Measurements from ENCODE around the gene TARBP1.
A peak's percentile ranks its signal among the peaks of the same experiment; 100 is the strongest.
"Not testable (repeated sequence)": the region's sequence is repeated elsewhere in the genome, so short reads cannot be mapped to it uniquely, and the experiment has no call there.

The TARBP1 gene

GRCh38 chr1:234373959-234374254 lies 105.1 kb downstream of the TARBP1 start:
- no peaks in the 10 kb centered on the region for H3K9me3 ChIP-seq (replicated peaks; ENCODE audit: low read length)
- H3K36me3 ChIP-seq (ENCODE audit: insufficient read depth, low read length): peaks cover 24% of the 10 kb centered on the region
- peak overlapping the region; percentile 78 for H3K4me3 ChIP-seq (ENCODE audit: low read length)
- peak overlapping the region; percentile 96 for H3K9ac ChIP-seq (ENCODE audit: low read depth, low read length)
- H3K27me3 ChIP-seq (ENCODE audit: control insufficient read depth, insufficient read depth, low read length): no peaks in the 10 kb centered on the region
- peaks cover 27% of the 10 kb centered on the region for H3K4me1 ChIP-seq (ENCODE audit: control insufficient read depth, insufficient read depth, low read length)
- H3K4me2 ChIP-seq (ENCODE audit: low read length): peak overlapping the region; percentile 86

DNA sequence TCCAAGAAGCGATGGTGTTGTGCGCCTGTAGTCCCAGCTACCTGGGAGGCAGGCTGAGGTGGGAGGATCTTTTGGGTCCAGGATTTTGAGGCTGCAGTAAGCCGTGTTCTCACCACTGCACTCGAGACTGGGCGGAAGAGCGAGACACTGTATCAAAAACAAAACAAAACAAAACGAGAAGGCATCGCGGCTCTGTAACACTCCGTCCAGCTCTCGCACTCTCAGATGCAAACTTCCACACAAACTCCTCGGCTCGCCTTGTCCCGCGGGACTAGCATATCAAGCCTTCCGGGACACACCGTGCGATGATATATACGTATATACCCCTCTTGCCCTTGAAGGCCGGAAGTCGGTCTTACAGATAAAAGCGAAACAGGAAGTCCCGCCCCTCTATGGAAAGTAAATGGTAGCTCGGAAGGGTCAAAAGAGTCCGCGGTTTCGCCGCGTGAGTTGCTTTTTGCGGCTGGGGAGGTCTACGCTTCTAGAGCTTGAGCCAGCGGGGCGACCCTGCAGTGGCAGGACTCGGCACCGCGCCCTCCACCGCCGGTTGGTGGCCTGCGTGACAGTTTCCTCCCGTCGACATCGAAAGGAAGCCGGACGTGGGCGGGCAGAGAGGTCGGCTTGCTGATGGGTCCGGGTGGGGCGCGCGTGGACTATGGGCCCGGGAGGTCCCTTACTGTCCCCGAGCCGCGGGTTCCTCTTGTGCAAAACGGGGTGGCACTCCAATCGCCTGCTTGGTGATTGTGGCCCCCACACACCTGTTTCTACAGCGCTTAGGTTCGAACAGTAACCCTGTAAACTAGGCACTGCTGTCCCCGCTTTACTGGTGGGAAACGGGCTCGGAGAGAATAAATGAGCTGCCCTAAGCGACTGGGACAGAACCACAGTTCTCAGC lies 105.7 kb downstream of the TARBP1 start, which contains the start of gene COA6:
Gene COA6 (plus strand): TSS at position 393 of the 895 bp plus-strand sequence. CDS start 11 bp downstream, at position 404.
- peak within 1 kb of the TSS; percentile 86 for H3K4me2 ChIP-seq (ENCODE audit: low read length)
- peak within 1 kb of the TSS; percentile 78 for H3K4me3 ChIP-seq (ENCODE audit: low read length)
- peaks cover 30% of the 10 kb centered on the region for H3K4me1 ChIP-seq (ENCODE audit: control insufficient read depth, insufficient read depth, low read length)
- H3K36me3 ChIP-seq (ENCODE audit: insufficient read depth, low read length): peaks cover 22% of the 10 kb centered on the region
- H3K9ac ChIP-seq (ENCODE audit: low read depth, low read length): peak within 1 kb of the TSS; percentile 96
- no peaks in the 10 kb centered on the region for H3K27me3 ChIP-seq (ENCODE audit: control insufficient read depth, insufficient read depth, low read length)
- no peaks in the 10 kb centered on the region for H3K9me3 ChIP-seq (replicated peaks; ENCODE audit: low read length)

- peak overlapping the region; percentile 78 for H3K4me3 ChIP-seq (ENCODE audit: low read length)
- H3K4me2 ChIP-seq (ENCODE audit: low read length): peak overlapping the region; percentile 86
- no peaks in the 10 kb centered on the region for H3K27me3 ChIP-seq (ENCODE audit: control insufficient read depth, insufficient read depth, low read length)
- peaks cover 12% of the 10 kb centered on the region for H3K36me3 ChIP-seq (ENCODE audit: insufficient read depth, low read length)
- peak overlapping the region; percentile 96 for H3K9ac ChIP-seq (ENCODE audit: low read depth, low read length)
- peaks cover 30% of the 10 kb centered on the region for H3K4me1 ChIP-seq (ENCODE audit: control insufficient read depth, insufficient read depth, low read length)
- no peaks in the 10 kb centered on the region for H3K9me3 ChIP-seq (replicated peaks; ENCODE audit: low read length)
Measured at GRCh38 chr1:234372011-234372757, 106.8 kb downstream of the TARBP1 start.

- Histone ChIP-seq H3K4me3 (ENCODE audit: low read length) (no peak overlapping the region), H3K4me1 (ENCODE audit: control insufficient read depth, insufficient read depth, low read length) (peaks cover 30% of the 10 kb centered on the region), H3K27me3 (ENCODE audit: control insufficient read depth, insufficient read depth, low read length) (no peaks in the 10 kb centered on the region), H3K9me3 (replicated peaks; ENCODE audit: low read length) (no peaks in the 10 kb centered on the region), H3K4me2 (ENCODE audit: low read length) (no peak overlapping the region), H3K9ac (ENCODE audit: low read depth, low read length) (no peak overlapping the region), H3K36me3 (ENCODE audit: insufficient read depth, low read length) (peaks cover 7% of the 10 kb centered on the region)
Measured at GRCh38 chr1:234371414-234371813, 107.6 kb downstream of the TARBP1 start.

DNA sequence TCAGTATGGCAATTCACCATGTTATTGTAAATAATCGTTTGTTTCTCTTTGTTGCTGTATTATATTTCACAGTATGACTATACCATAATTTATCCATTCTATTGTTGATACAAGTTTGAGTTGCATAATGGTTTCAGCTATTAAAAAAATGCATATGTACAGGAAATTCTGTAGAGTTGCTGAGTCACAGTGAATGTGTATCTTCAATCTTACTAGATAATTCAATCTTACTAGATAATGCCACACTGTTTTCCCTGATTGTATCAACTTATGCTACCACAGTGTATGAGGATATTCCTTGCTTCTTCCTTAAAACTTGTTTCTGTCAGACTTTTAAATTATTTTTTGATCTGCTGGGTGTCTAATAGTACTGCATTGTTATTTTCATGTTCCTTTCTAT lies 109.2 kb downstream of the TARBP1 start:
- peak overlapping the region; percentile 42 for H3K4me2 ChIP-seq (ENCODE audit: low read length)
- H3K27me3 ChIP-seq (ENCODE audit: control insufficient read depth, insufficient read depth, low read length): no peaks in the 10 kb centered on the region
- H3K4me1 ChIP-seq (ENCODE audit: control insufficient read depth, insufficient read depth, low read length): peaks cover 29% of the 10 kb centered on the region
- H3K9ac ChIP-seq (ENCODE audit: low read depth, low read length): peak overlapping the region; percentile 19
- no peaks in the 10 kb centered on the region for H3K36me3 ChIP-seq (ENCODE audit: insufficient read depth, low read length)
- H3K9me3 ChIP-seq (replicated peaks; ENCODE audit: low read length): no peaks in the 10 kb centered on the region
- H3K4me3 ChIP-seq (ENCODE audit: low read length): no peak overlapping the region

- H3K9me3 ChIP-seq (replicated peaks; ENCODE audit: low read length): no peaks in the 10 kb centered on the region
- H3K27me3 ChIP-seq (ENCODE audit: control insufficient read depth, insufficient read depth, low read length): no peaks in the 10 kb centered on the region
- peaks cover 22% of the 10 kb centered on the region for H3K4me1 ChIP-seq (ENCODE audit: control insufficient read depth, insufficient read depth, low read length)
- H3K9ac ChIP-seq (ENCODE audit: low read depth, low read length): no peak overlapping the region
- no peak overlapping the region for H3K4me2 ChIP-seq (ENCODE audit: low read length)
- no peaks in the 10 kb centered on the region for H3K36me3 ChIP-seq (ENCODE audit: insufficient read depth, low read length)
- no peak overlapping the region for H3K4me3 ChIP-seq (ENCODE audit: low read length)
Measured at GRCh38 chr1:234369033-234369430, 109.9 kb downstream of the TARBP1 start.

DNA sequence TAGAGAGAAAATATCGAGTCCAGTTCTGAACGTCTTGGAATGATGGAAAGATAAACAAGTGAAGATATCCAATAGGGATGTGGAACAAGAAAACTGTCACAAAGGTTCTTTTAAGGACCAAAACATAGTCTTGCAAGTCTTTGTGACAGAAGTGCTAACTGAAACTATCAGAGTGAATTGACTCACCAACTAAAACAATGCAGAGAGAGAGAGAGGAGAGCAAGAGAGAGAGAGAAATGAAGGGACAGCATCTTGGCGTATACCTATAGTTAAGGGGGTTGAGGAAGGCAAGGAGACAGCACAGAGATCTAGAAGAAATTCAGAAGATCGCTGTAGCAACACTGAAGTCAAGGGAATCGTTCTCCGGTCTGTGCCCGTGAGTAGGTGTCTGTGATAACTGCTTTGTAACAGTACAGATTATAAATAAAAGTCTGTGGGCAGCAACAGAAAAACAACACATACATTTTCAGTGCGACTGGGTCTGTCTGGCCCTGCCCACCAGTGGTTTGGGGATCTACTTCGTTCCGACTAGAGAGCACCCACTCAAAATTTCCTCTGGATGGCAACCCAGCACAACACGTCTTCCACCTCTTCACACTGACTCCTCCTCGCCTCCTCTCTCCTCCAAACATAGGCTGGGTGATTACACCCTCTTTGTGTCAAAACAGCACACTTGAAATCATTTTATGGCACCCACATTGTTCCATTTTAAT lies 110.5 kb downstream of the TARBP1 start:
- H3K36me3 ChIP-seq (ENCODE audit: insufficient read depth, low read length): no peaks in the 10 kb centered on the region
- no peak overlapping the region for H3K4me3 ChIP-seq (ENCODE audit: low read length)
- no peaks in the 10 kb centered on the region for H3K27me3 ChIP-seq (ENCODE audit: control insufficient read depth, insufficient read depth, low read length)
- H3K4me2 ChIP-seq (ENCODE audit: low read length): no peak overlapping the region
- H3K9me3 ChIP-seq (replicated peaks; ENCODE audit: low read length): no peaks in the 10 kb centered on the region
- H3K9ac ChIP-seq (ENCODE audit: low read depth, low read length): no peak overlapping the region
- peaks cover 22% of the 10 kb centered on the region for H3K4me1 ChIP-seq (ENCODE audit: control insufficient read depth, insufficient read depth, low read length)

- no peaks in the 10 kb centered on the region for H3K36me3 ChIP-seq (ENCODE audit: insufficient read depth, low read length)
- no peaks in the 10 kb centered on the region for H3K4me1 ChIP-seq (ENCODE audit: control insufficient read depth, insufficient read depth, low read length)
- peaks cover 22% of the 10 kb centered on the region for H3K27me3 ChIP-seq (ENCODE audit: control insufficient read depth, insufficient read depth, low read length)
- H3K4me3 ChIP-seq (ENCODE audit: low read length): no peak overlapping the region
- H3K4me2 ChIP-seq (ENCODE audit: low read length): no peak overlapping the region
- H3K9me3 ChIP-seq (replicated peaks; ENCODE audit: low read length): no peaks in the 10 kb centered on the region
- H3K9ac ChIP-seq (ENCODE audit: low read depth, low read length): no peak overlapping the region
Measured at GRCh38 chr1:234362558-234362957, 116.4 kb downstream of the TARBP1 start.

GRCh38 chr1:234361102-234361603 lies 117.8 kb downstream of the TARBP1 start:
- Histone ChIP-seq H3K36me3 (ENCODE audit: insufficient read depth, low read length) (no peaks in the 10 kb centered on the region), H3K9me3 (replicated peaks; ENCODE audit: low read length) (no peaks in the 10 kb centered on the region), H3K4me2 (ENCODE audit: low read length) (no peak overlapping the region), H3K4me1 (ENCODE audit: control insufficient read depth, insufficient read depth, low read length) (no peaks in the 10 kb centered on the region), H3K27me3 (ENCODE audit: control insufficient read depth, insufficient read depth, low read length) (peaks cover 26% of the 10 kb centered on the region), H3K4me3 (ENCODE audit: low read length) (no peak overlapping the region), H3K9ac (ENCODE audit: low read depth, low read length) (no peak overlapping the region)

DNA sequence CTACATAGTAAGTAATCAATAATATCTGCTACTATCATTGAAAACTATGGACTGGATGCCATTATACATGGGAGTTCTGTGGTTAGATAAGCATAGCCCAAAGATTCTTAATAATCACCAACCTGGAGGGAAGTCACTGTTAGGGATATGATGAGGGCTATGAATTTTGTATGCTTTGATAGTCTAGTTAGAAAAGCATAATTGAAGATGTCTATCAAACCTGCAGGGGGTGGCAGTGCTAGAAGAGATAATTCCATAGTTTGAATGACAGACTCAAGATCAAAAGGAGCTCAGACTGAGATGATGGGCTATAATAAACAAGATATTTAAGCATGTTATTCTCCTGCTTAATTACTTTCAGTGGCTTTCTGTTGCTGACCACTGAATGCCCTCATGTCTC lies 121.1 kb downstream of the TARBP1 start:
- Histone ChIP-seq H3K4me2 (ENCODE audit: low read length) (no peak overlapping the region), H3K9me3 (replicated peaks; ENCODE audit: low read length) (no peaks in the 10 kb centered on the region), H3K4me3 (ENCODE audit: low read length) (no peak overlapping the region), H3K36me3 (ENCODE audit: insufficient read depth, low read length) (no peaks in the 10 kb centered on the region), H3K9ac (ENCODE audit: low read depth, low read length) (no peak overlapping the region), H3K4me1 (ENCODE audit: control insufficient read depth, insufficient read depth, low read length) (no peaks in the 10 kb centered on the region), H3K27me3 (ENCODE audit: control insufficient read depth, insufficient read depth, low read length) (peaks cover 31% of the 10 kb centered on the region)

DNA sequence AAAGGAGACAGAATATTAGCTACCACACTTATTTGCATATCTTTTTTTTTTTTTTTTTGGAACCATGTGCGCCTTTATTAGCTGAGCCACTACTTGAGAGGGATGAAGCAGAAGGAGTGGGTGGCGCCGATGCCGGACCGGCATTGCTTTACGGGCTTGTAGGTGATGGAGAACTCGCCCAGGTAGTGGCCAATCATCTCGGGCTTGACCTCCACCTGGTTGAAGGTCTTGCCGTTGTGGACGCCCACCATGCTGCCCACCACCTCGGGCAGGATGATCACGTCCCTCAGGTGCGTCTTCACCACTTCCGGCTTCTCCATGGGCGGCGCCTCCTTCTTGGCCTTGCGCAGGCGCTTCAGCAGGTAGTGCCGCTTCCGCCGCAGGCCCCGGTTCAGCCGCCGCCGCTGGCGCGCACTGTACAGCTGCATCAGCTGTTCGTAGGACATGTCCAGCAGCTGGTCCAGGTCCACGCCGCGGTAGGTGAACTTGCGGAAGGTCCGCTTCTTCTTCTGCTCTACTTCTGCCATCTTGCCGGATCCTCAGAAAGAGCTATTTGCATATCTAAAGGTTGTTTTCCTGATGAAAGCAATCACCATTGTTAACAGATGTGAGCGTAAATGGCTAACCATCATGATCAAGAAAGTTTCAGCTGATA lies 122.2 kb downstream of the TARBP1 start:
- H3K4me1 ChIP-seq (ENCODE audit: control insufficient read depth, insufficient read depth, low read length); H3K36me3 ChIP-seq (ENCODE audit: insufficient read depth, low read length); H3K9me3 ChIP-seq (replicated peaks; ENCODE audit: low read length); H3K4me2 ChIP-seq (ENCODE audit: low read length); H3K4me3 ChIP-seq (ENCODE audit: low read length); H3K9ac ChIP-seq (ENCODE audit: low read depth, low read length): not testable (repeated sequence)
- peaks cover 31% of the 10 kb centered on the region for H3K27me3 ChIP-seq (ENCODE audit: control insufficient read depth, insufficient read depth, low read length)
